Loucy (cell line): ENCODE measurements around the gene CCDC102A.

Experiments used
- EZH2phosphoT487 ChIP-seq: fragments of 200-600 bp; IDR thresholded peaks from 2 replicates; pipeline ENCODE4 v1.6.1; 2018; ENCODE audit warnings: antibody characterized with exemption, mild to moderate bottlenecking, moderate library complexity, borderline replicate concordance
- TF ChIP-seq, protein P1 (sequence below): fragments of 200-600 bp; sonication (generic); conservative IDR thresholded peaks from 2 replicates; pipeline ENCODE4 v1.5.1; 2014; ENCODE audit warnings: mild to moderate bottlenecking, antibody characterized with exemption, low read length

DNA sequence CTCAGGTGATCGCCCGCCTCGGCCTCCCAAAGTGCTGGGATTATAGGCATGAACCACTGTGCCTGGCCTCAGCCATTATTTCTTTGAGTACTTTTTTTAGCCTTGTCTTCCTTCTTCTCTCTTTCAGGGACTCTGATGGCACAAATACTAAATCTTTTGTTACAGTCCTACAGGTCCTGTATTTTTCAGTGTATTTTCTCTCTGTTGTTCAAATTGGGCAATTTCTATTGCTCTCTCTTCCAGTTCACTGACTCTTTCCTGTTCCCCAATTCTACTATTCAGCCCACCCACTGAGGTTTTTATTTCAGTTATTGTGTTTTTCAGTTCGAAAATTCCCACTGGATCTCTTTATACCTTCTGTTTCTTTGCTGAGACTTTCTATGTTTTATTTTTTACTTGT lies 42.6 kb downstream of the CCDC102A start:
- TF ChIP-seq, protein P1, sequence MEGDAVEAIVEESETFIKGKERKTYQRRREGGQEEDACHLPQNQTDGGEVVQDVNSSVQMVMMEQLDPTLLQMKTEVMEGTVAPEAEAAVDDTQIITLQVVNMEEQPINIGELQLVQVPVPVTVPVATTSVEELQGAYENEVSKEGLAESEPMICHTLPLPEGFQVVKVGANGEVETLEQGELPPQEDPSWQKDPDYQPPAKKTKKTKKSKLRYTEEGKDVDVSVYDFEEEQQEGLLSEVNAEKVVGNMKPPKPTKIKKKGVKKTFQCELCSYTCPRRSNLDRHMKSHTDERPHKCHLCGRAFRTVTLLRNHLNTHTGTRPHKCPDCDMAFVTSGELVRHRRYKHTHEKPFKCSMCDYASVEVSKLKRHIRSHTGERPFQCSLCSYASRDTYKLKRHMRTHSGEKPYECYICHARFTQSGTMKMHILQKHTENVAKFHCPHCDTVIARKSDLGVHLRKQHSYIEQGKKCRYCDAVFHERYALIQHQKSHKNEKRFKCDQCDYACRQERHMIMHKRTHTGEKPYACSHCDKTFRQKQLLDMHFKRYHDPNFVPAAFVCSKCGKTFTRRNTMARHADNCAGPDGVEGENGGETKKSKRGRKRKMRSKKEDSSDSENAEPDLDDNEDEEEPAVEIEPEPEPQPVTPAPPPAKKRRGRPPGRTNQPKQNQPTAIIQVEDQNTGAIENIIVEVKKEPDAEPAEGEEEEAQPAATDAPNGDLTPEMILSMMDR, result no peak
- no peak for TF ChIP-seq EZH2phosphoT487
